ENCODE data around the gene KIF3C. TPM values are rescaled to one million over a fixed set of nuclear protein-coding genes. Genes with fewer than 3 reads are reported as not detected.
A peak's percentile ranks its signal among the peaks of the same experiment; 100 is the strongest.
"Not testable (repeated sequence)": the region's sequence is repeated elsewhere in the genome, so short reads cannot be mapped to it uniquely, and the experiment has no call there.

The KIF3C gene
- 0.31 TPM for polyA plus RNA-seq

DNA sequence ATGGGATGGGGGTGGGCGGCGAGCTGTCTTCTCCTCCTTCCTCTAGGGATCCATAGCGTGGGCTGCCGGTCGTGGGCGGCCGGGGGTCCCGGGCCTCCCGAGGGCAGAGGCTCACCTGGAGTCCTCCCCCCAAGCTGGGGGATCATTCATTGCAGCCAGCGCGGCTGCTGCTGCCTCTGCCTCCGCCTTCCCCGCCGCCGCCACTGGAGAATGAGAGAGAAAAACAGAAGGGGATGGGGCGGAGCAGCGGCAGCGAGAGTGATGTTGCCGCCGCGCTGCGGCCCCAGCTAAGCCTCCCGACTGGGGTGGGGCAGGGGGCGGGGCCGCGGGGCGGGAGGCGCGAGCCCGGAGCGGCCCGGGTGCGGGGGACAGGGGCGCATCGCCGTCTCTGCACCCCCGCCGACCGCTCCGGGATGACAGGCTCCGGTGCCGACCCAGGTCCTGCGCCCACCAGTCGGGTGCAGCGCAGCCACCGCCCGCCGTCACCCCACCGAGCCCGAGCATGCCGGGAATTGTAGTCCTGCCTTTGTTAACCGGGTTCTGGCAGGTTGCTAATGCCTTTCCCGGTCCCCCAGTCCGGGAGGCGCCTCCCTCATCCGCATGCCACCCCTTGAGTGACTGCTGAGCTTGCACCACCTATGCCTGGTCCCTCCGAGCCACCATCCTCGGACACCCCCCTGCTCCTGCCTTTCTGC lies at the start of gene KIF3C:
TSS of gene KIF3C (minus strand) at position 225 of the 695 bp plus-strand sequence. CDS start 580 bp downstream, outside the sequence.
- Mint-ChIP-seq H3K4me1 (peaks cover 0 to 7% (median 5%) of the 10 kb centered on the region in 3 donors), H3K36me3 (peaks cover 2% of the 10 kb centered on the region), H3K9me3 (no peaks in the 10 kb centered on the region), H3K27ac (peak within 1 kb of the TSS in 2 of 3 donors; percentile 20 to 60), H3K27me3 (no peaks in the 10 kb centered on the region), H3K4me3 (peak within 1 kb of the TSS; percentile 82 to 95 (median 92))

DNA sequence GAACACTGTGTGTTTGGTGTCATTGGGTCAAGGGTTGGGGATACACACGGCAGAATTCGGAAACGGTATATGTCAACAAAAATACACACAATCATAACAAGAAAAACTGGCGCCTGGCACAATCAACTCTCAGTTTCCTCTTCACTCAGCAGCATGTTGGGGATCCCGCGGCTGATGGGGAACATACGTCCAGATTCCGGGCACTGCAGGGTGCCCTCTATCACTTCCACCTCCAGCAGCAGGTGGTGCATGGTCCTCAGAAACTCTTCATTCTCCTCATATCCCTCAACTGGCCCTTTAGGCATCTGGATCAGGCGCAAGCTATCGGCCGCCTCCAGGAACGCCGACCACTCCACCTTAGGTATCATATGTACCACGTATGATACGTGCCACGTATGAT lies 45.8 kb upstream of the KIF3C start:
- not testable (repeated sequence) for H3K27ac Mint-ChIP-seq, H3K27me3 Mint-ChIP-seq, H3K36me3 Mint-ChIP-seq, H3K4me3 Mint-ChIP-seq, H3K9me3 Mint-ChIP-seq, H3K4me1 Mint-ChIP-seq

DNA sequence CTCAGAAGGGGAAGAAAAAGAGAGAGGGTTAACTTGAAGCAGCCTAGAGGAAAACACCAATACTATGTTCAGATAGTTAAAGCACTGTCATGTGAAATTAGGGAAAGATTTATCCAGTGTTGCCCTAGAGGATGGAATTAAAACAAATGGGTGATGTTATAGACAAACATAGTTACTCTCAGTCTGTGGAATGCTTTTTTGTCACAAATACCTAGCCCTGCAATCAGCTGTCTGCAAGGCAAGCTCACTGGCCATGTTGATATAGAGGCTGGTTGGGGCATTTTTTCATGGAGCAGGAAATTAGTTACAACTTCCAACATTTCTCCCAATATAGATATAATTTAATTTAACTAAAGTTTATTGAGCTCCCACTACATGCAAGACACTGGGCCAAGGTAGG lies 43.2 kb upstream of the KIF3C start:
- H3K4me1 Mint-ChIP-seq, result no peaks in the 10 kb centered on the region
- no peaks in the 10 kb centered on the region for H3K36me3 Mint-ChIP-seq
- peaks cover 3% of the 10 kb centered on the region for H3K27me3 Mint-ChIP-seq
- no peak overlapping the region for H3K27ac Mint-ChIP-seq
- no peaks in the 10 kb centered on the region for H3K9me3 Mint-ChIP-seq
- no peak overlapping the region for H3K4me3 Mint-ChIP-seq

DNA sequence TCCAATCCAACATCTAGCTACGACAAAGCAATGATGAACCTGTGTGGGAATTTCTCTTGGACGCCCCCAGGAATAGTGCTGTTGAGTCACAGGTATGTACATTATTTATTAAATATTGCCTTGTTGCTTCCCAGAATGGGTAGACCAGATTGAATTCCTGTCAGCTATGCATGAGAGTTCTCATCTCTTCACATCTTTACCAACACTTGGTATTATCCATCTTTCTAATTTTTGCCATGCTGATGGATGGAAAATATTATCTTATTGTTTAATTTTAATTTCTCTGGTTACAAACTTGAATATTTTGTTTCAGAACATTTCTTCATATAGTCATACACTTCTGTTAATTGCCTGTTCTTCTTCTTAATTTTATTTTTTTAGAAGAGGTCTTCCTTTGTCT lies 42.0 kb upstream of the KIF3C start:
- H3K27ac Mint-ChIP-seq, result no peak overlapping the region
- H3K4me3 Mint-ChIP-seq, result no peak overlapping the region
- H3K27me3 Mint-ChIP-seq, result peaks cover 3% of the 10 kb centered on the region
- no peaks in the 10 kb centered on the region for H3K36me3 Mint-ChIP-seq
- H3K9me3 Mint-ChIP-seq, result no peaks in the 10 kb centered on the region
- H3K4me1 Mint-ChIP-seq, result no peaks in the 10 kb centered on the region

DNA sequence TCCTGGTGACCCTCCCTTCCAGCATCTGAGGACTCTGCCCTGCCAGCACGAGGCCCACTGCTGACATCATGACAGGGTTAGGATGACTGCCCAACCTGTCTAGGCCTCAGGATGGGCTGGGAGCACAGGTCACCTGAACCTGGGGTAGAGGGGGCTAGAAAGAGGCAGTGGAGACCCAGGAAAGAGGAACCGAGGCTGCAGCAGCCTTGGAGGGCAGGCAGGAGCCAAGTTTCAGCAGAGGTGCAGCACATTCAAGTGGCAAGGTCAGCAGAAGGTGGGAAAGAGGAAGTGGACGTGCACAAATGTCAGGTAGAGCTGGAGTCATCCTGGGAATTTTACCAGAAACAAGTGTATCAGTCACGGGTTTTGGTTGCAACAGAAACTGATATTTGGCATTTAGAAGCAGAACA lies 37.9 kb upstream of the KIF3C start:
- Mint-ChIP-seq H3K4me1 (no peaks in the 10 kb centered on the region), H3K27me3 (no peaks in the 10 kb centered on the region), H3K4me3 (no peak overlapping the region), H3K9me3 (no peaks in the 10 kb centered on the region), H3K27ac (no peak overlapping the region), H3K36me3 (no peaks in the 10 kb centered on the region)

DNA sequence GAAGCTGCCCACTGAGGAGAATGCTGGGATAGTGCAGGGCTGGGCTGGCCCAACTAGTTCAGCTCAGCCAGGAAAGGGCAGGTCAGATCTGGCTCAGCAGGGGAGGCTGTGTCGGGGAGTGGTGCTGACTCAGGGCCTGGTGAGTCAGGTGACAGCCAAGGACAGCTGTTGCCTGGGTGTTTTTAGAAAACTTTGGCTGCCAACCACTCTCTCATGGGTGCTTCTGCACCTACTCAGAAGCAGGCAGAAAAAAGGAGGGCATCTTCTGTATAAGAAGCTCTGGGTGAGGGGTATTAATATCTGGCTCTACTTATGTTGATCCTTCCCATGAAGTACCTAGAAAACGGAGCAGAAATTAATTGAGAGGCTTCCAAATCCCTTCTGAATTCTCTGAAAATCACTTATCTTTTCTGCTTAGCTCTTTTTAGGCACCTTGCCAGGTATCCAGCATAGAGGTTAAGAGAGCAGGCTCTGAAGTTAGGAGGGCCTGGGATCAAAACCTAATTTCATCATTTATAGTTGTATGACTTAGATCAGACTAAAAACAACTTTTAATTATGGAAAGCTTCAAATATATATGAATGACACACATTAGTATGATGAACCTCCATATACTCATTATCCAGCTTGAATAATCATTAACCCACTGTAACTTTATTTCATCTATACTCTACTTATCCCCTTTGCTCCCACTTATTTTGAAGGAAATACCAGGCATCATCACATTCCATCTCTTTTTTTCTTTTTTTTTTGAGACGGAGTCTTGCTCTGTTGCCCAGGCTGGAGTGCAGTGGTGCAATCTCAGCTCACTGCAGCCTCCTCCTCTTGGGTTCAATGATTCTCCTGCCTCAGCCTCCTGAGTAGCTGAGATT lies 36.1 kb upstream of the KIF3C start:
- H3K27ac Mint-ChIP-seq, result no peak overlapping the region
- no peaks in the 10 kb centered on the region for H3K4me1 Mint-ChIP-seq
- H3K4me3 Mint-ChIP-seq, result no peak overlapping the region
- no peaks in the 10 kb centered on the region for H3K36me3 Mint-ChIP-seq
- no peaks in the 10 kb centered on the region for H3K9me3 Mint-ChIP-seq
- no peaks in the 10 kb centered on the region for H3K27me3 Mint-ChIP-seq

DNA sequence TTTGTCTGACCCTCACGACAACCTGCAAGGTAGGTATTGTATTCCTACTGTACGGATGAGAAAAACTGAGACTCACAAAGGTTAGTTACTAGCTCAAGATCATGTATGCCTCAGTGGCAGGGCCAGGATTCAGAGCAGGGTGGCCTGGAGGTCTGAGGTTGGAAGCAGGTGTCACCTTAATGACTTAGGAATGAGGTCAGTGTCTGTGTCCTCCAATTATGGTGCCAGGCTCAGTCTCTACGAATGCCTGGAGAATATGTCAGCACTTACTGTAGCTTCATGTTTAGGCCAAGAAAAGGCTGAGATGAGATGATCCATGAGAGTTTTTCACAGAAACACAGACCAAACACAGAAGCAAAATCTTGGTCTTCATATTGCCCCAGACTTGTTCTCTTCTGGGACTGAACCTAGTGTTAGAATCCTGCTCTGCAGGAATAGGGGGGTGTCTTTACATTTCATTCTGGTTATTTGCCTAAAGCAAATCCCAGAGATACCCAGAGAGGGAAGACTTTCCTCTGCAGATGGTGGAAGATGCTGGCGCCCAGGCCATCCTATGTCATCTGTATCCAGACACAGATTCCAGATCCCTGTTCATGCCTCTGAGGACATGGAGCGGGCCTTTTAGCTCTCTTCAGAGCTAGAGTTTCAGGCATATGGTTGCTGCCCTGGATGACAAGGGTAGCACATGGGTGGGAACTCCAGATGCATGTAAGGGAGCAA lies 35.3 kb upstream of the KIF3C start:
- no peak overlapping the region for H3K4me3 Mint-ChIP-seq
- no peaks in the 10 kb centered on the region for H3K4me1 Mint-ChIP-seq
- H3K27ac Mint-ChIP-seq, result no peak overlapping the region
- H3K36me3 Mint-ChIP-seq, result no peaks in the 10 kb centered on the region
- no peaks in the 10 kb centered on the region for H3K9me3 Mint-ChIP-seq
- no peaks in the 10 kb centered on the region for H3K27me3 Mint-ChIP-seq

DNA sequence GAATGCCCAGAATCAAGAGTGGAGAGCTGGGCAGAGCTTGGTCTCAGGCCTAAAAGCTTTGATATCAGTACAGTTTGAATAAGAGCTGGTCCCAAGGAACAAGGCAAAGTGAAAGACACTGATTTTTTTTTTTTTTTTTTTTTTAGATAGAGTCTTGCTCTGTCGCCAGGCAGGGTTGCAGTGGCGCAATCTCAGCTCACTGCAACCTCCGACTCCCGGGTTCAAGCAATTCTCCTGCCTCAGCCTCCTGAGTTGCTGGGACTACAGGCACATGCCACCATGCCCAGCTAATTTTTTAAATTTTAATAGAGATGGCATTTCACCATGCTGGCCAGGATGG lies 34.4 kb upstream of the KIF3C start:
- not testable (repeated sequence) for H3K36me3 Mint-ChIP-seq, H3K9me3 Mint-ChIP-seq, H3K27me3 Mint-ChIP-seq, H3K27ac Mint-ChIP-seq, H3K4me3 Mint-ChIP-seq, H3K4me1 Mint-ChIP-seq

DNA sequence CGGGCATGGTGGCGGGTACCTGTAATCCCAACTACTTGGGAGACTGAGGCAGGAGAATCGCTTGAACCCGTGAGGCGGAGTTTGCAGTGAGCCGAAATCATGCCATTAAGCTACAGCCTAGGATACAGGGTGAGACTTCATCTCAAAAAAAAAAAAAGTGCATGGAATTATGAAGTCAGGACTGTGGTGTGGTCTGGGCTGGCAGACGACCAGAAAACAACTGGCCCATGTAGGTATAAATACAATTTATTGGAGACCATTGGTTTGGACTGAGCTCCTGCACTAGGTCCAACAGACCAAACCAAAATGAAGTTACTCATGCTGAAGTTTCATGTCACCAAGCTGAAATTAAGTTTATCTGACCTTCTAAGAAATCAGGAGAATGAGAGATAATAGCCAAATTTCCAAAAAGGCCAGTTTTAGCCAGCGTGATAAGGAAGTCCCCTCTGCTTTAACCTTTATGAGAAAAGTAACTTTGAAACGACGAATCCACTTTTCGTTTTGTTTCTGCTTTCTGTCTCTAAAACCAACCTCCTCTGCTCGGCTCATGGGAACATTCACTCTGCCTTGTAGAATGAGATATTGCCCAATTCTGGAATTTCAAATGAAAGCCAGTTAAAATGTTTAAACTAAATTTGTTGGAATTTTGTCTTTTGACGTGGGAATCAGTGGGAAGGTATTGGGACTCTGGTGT lies 33.9 kb upstream of the KIF3C start:
- Mint-ChIP-seq H3K4me1 (no peaks in the 10 kb centered on the region), H3K27ac (no peak overlapping the region), H3K36me3 (no peaks in the 10 kb centered on the region), H3K27me3 (peaks cover 1% of the 10 kb centered on the region), H3K9me3 (no peaks in the 10 kb centered on the region), H3K4me3 (no peak overlapping the region)

DNA sequence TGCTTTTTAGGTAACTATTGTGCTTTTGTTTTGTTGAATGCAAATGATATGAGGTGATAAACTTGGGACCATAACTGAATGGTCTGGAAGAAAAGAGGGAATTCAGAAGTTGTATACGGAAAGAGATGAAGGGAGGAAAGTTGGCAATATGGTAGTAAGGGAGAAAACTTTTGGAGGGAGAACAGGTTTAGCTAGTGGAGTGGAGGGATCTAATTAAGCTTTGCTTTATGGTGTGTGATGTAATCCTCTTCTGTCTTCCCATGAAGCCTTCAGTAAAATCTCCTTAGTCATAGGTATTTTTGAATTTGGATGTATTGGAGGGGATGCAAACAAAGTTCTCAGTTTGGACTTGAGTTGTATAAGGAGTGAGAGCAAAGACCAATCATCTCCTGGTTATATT lies 31.4 kb upstream of the KIF3C start:
- Mint-ChIP-seq H3K9me3 (peaks cover 3 to 7% (median 4%) of the 10 kb centered on the region in 3 donors), H3K27me3 (peaks cover 1% of the 10 kb centered on the region), H3K4me3 (no peak overlapping the region), H3K27ac (no peak overlapping the region), H3K4me1 (no peaks in the 10 kb centered on the region), H3K36me3 (no peaks in the 10 kb centered on the region)

DNA sequence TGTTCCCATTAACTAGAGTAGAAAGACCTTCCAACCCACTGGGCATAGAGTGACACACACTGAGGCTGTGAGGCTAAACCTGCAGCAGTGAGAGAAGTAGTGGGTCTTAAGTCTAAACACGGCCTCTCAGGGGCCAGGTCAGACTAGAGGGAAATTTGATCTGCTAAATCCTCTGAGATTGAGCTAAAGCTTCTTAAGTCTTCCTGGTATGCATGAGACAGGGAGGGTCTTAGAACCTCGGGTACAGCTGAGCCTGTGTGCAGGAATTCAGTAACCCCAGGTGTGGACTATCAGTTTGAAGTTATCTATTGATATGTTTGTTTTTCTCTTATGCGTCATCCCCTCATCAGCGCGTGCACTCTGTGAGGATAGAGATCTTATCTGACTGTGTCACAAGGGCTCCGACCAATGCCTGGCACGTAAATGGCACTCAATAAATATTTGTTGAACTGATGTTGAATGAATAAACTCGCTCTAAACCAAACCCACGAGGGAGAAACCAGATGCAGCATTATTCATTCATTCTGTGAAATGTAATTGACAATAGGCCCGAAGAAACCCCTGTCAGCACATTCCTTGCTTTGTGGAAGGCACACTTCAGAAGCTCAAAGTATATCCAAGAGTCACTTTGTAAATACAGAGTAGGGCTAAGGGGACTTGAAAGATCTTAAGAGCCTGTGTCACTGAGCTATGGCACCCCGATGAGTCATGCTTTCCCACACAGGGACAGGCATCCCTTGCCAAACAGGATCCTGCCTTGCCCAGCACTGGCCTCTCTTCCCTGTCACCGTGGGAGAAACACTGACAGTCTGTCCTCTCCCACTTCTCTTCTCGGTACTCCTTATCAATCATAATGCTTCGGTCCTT lies 29.9 kb upstream of the KIF3C start:
- no peak overlapping the region for H3K4me3 Mint-ChIP-seq
- no peak overlapping the region for H3K27ac Mint-ChIP-seq
- H3K36me3 Mint-ChIP-seq, result no peaks in the 10 kb centered on the region
- H3K27me3 Mint-ChIP-seq, result peaks cover 1% of the 10 kb centered on the region
- H3K4me1 Mint-ChIP-seq, result peaks cover 0 to 1% (median 0%) of the 10 kb centered on the region in 3 donors
- H3K9me3 Mint-ChIP-seq, result peaks cover 3 to 7% (median 4%) of the 10 kb centered on the region in 3 donors

DNA sequence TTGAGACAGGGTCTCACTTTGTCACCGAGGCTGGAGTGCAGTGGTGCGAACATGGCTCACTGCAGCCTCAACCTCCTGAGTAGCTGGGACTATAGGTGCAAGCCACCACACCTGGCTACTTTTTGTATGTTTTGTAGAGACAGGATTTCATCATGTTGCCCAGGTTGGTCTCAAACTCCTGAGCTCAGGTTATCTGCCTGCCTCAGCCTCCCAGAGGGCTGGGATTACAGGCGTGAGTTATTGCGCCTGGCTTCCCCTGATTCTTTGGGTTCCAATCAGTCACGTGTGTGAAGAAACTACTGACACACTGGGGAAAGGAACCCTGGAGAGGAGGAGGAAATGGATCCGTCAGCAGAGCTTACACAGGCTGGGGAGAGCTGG lies 29.3 kb upstream of the KIF3C start:
- no peaks in the 10 kb centered on the region for H3K36me3 Mint-ChIP-seq
- peaks cover 3 to 7% (median 4%) of the 10 kb centered on the region in 3 donors for H3K9me3 Mint-ChIP-seq
- H3K4me1 Mint-ChIP-seq, result peaks cover 0 to 1% (median 0%) of the 10 kb centered on the region in 3 donors
- H3K4me3 Mint-ChIP-seq, result no peak overlapping the region
- H3K27me3 Mint-ChIP-seq, result peaks cover 1% of the 10 kb centered on the region
- no peak overlapping the region for H3K27ac Mint-ChIP-seq

DNA sequence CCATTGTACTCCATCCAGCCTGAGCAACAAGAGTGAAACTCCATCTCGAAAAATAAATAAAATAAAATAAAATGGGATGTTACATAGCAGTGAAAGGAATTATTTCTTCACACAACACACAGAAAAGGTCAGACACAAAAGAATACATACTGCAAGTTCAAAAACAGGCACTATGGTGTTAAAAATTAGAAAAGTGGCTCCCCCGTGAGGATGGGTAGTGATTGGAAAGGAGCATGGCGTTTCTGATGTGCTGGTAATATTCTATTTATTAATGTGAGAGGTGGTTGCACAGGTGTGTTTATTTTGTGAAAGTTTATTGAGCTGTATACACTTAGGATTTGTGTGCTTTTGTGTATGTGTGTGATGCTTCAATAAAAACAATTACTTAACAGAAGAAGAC lies 28.6 kb upstream of the KIF3C start:
- Mint-ChIP-seq H3K27me3 (peaks cover 1% of the 10 kb centered on the region), H3K4me1 (peaks cover 0 to 1% (median 0%) of the 10 kb centered on the region in 3 donors), H3K36me3 (no peaks in the 10 kb centered on the region), H3K27ac (no peak overlapping the region), H3K4me3 (no peak overlapping the region), H3K9me3 (peaks cover 3 to 7% (median 4%) of the 10 kb centered on the region in 3 donors)

DNA sequence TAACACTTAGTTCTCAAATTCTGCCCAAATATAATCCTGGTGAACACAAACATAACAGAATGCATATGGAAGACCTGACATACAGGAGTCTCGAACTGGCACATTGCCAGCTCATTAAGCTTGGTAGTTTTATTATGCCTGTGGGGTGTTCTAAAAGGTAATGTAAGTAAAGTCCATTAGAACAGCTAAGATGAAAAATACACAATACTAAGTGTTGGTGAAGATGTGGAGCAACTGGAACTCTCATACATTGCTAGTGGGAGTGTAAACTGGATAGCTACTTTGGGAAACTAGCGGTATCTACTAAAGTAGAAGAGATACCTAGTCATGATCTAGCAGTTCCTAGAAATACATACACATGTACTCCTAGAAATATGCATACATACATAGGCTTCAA lies 27.3 kb upstream of the KIF3C start:
- Mint-ChIP-seq H3K36me3 (no peaks in the 10 kb centered on the region), H3K4me1 (peaks cover 0 to 1% (median 0%) of the 10 kb centered on the region in 3 donors), H3K9me3 (peaks cover 3 to 7% (median 4%) of the 10 kb centered on the region in 3 donors), H3K27me3 (peaks cover 1% of the 10 kb centered on the region), H3K4me3 (no peak overlapping the region), H3K27ac (peak overlapping the region in 1 of 3 donors; percentile 41)

Measured in IgD-negative memory B cell (primary cell).